NCI-H1092 treated with DMSO at 0.1 percent for 48 hours (cell line): ENCODE measurements around the gene PSMD3.
"Not testable (repeated sequence)": the region's sequence is repeated elsewhere in the genome, so short reads cannot be mapped to it uniquely, and the experiment has no call there.

Experiments used
- DNase-seq: peaks from one replicate; lab custom pipeline; 2025; lab: John Stamatoyannopoulos, UW

Gene PSMD3

DNA sequence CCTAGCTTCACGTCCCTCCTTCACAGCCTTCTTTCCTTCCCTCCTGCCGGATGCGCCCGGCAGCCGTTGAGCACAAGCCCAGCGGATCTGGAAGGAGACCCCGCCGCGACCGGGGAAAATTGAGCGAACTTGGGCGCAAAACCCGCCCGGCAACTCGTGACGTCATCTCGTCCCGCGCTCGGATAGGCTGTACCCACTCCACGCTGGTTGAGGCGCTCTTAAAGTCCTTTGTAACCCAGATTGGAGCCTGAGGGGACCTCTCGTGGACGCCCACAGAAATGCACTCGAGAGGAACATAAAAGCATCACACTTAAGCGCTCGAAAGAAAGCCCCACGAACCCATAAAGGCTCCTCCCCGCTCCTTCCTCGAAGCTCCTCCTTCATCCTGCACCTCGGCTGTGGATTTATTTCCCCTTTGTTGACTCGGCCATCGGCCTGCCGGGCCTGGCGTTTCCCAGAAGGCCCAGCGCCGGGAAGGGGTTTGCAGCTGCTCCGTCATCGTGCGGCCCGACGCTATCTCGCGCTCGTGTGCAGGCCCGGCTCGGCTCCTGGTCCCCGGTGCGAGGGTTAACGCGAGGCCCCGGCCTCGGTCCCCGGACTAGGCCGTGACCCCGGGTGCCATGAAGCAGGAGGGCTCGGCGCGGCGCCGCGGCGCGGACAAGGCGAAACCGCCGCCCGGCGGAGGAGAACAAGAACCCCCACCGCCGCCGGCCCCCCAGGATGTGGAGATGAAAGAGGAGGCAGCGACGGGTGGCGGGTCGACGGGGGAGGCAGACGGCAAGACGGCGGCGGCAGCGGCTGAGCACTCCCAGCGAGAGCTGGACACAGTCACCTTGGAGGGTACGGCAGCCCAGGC lies at the start of gene PSMD3:
Gene PSMD3, plus strand, starts transcription at position 457 of the 856 bp plus-strand sequence. Its CDS starts 164 bp downstream, at position 621.
- peak; percentile 99 for DNase-seq

DNA sequence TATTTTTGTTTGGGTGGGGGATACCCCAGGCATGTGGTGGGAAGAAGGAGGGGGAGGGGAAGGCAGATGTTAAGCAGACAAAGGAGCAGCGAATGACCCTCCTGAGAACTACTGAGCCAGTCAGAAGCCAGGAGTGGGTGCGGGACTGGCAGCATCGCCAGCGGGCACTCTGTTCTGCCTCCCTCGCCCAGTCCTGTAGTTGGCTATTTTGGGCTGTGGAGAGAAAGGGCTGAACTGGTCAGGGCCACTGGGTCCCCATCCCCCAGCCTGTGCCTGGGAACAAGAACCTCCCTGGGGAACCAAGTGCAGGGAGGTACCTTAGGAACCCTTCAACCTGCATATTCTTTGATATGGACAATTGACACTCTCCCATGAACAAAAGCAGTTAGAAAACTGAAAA lies 46.7 kb upstream of the PSMD3 start:
- no peak for DNase-seq

DNA sequence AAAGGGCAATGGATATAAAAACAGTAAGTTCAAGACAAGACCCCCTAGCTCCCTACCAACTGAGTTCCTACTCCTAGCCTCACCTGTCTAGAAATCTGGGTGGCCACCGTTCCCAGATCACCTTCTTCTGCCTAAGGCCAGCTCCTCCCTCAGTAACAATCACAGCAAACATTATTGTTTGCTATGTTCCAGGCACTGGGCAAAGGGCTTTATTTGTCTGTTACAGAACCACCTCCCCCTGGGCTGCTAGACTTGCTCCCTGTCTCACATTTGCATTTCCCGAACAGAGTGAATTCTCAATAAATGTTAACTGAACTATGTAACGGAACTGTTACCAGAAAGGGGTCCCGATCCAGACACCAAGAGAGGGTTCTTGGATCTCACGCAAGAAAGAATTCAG lies 46.3 kb upstream of the PSMD3 start:
- DNase-seq: no peak

DNA sequence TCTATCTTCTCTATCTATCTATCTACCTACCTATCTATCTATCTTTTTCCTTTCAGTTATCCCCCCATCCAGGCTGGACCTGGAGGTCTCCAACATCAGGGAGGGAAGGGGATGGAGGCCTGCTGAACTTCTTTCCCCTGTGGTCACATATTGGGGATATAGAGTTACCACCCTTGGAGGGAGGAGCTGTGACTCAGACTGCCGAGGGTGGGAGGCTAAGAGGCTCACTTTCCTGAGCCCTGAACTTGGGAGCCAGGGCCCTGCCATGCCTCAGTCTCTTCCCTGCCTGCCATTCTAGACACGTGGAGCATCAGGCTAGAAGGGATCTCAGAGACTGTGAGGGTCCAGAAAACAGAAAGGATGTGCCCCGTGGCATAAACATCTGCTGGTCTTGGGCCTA lies 44.7 kb upstream of the PSMD3 start:
- DNase-seq: no peak

DNA sequence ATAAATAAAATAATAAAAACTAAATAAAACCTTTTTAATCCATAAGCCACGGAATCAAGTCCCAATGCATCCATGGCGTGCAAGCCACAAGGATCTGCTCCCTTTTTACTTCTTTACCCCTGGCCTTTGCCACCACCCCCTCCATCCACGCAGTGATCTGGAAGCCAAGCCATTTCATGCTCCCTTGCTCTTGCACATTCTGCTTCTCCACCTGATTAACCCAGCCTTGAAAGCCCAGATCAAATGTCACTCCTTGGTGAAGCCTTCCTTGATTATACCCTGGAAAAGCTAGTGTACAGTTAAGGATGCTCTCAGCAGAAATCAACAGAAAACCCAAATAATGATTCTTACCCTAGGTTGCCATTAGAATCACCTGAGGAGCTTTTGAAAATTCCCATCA lies 43.2 kb upstream of the PSMD3 start:
- no peak for DNase-seq

DNA sequence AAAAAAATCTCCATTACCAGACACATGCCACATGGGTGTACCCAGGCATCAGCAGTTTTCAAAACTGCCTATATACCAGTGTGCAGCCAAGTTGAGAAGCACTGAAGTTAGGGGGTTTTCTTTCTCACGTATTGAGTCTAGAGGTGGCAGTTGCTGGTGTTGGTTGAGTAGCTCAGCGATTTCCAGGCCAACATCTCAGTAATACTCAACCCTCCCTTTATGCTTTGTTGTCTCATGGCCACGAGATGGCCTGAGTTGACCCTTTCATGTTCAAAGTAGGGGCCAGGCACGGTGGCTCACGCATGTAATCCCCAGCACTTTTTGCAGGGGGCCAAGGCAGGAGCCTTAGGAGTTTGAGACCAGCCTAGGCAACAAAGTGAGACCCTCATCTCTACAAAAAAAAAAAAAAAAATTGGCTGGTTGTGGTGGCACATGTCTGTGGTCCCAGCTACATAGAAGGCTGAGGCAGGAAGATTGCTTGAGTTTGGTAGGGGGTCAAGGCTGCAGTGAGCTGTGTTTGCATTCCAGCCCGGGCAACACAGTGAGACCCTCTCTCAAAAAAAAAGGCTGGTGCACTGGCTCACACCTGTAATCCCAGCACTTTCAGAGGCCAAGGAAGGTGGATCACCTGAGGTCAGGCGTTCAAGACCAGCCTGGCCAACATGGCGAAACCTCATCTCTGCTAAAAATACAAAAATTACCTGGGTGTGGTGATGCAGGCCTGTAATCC lies 42.3 kb upstream of the PSMD3 start:
- DNase-seq: no peak

DNA sequence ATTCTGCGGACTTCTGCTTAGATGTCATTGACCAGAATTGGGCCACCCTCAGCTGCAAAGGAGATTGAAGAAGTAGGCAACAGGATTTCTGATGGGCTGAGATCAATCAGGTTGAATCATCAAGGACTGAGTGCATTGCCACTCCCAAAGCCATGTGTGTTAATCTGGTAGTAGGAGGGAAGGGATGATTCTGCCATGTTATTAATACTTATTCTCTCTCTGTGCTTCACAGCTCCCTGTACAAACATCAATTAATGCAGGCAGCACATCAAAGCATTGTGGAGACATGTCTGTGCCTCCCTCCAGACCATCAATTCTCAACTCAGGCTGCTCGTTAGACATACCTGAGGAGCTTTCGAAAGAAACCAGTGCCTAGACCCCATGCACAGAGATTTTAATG lies 41.5 kb upstream of the PSMD3 start:
- no peak for DNase-seq

DNA sequence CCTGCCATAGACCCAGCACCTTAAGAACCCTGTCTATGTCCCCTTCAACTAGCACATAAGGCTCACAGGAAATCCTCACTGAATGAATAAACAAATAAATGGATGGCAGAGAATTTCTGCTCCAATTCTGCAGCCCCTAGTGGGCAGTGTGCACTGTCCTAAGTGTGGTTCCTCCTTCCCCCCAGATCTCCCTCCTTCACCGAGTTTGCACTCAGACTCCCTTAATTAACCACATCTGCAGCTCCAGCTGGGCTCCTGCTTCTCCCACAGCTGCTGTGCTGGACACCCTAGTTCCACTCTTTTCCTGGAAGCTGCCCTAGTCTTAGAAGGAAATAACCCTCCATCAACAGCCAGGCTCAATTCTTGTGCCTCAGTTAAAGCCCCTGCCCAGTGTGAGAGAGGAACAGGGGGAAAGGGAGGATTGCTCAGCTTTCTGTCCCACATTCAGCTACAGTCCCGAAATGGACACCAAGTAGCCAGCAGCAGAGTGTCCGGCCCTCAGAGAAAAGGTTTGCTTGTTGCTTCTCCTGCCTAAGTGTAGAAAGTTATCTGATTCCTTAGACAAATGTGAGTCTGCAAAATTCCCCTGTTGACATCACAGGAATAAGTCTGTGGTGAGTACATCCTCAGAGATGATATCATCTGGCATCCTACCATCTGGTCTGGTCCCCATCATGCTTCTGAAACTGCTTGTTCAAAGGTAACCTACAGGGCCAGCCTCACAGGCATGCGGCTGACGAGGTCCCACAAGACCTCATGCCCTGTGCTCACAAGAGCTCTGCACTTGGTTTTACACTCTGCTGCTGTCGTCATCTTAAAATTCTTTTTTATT lies 40.8 kb upstream of the PSMD3 start:
- DNase-seq: no peak

DNA sequence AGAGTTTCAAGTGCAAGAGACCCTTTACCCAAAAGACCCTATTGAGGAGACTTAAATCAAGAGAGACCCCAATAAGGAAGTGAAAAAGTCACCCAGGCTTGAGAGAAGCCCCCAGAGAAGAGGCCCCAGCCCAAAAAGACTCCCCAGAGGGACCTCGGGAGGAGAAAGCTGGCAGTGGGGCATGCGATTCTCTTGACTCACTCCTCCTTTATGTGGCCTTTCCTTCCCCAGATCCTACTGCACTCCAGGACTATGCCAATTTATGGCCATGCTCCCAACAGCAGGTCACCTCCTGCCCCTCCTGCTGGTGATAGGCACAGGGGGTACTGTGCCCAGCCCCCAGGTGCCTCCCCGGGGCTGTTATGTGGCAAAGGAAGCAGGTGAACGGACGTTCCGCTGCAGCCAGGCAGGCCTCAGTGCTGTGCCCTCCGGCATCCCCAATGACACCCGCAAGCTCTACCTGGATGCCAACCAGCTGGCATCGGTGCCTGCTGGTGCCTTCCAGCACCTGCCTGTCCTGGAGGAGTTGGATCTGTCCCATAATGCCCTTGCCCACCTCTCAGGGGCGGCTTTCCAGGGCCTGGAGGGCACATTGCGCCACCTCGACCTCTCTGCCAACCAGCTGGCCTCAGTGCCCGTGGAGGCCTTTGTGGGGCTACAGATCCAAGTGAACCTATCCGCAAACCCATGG lies 36.8 kb upstream of the PSMD3 start:
- DNase-seq: no peak

DNA sequence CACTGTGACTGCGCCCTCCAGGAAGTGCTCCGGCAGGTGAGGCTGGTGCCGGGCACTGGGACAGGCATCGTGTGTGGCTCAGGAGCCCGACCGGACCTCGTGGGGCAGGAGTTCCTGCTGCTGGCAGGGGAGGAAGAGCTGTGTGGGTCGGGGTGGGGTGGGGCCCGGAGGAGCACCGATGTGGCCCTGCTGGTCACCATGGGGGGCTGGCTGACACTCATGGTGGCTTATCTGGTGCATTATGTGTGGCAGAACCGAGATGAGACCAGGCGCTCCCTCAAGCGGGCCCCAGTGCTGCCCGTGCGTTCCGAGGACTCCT lies 36.3 kb upstream of the PSMD3 start:
- no peak for DNase-seq

DNA sequence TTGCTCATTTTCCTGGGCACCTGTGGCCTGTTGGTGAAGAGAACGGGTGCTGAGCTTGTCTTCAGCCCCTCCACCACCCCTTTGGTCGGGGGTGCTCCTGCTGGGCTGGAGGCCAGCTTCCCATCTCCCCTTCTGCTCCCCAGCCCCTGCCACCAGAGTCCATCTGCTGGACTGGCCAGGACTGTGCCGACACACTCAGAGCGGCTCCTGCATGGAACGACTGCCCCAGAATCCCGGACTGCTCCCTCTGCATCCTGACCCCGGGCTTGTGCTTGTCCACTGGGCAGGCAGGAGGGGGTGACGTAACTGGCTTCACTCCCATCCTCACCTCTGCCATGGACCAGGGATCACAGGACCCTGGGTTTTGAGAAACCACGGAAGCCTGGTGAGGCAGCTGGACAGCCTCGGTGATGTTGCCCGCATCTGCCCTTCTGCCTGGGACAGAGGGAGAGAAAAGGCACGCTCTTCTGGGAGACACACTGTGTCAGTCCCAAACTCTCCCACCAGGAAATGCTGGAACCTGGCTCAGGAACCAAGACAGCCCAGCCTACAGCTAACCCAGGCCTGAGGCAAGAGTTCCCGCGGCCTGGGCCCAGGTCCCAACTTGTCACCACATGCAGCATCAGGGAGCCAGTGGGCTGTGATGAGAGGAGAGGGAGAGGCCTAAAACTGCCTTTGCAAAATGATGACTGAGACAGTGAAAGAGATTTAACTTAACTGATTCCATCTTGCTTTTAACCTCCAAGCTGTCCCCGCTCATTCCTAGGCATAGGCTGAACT lies 33.9 kb upstream of the PSMD3 start:
- no peak for DNase-seq

DNA sequence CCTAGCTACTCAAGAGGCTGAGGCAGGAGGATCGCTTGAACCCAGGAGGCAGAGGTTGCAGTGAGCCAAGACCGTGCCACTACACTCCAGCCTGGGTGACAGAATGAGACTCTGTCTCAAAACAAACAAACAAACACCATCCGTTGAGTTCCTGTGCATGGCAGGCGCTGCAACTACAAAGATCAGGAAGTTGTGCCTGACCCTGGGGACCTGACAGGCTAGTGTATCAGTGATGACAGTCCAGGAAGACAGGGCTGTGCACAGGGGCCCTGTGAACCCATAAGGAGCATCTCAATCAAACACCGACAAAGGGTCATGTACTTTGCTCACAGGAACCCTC lies 32.1 kb upstream of the PSMD3 start:
- DNase-seq: not testable (repeated sequence)

DNA sequence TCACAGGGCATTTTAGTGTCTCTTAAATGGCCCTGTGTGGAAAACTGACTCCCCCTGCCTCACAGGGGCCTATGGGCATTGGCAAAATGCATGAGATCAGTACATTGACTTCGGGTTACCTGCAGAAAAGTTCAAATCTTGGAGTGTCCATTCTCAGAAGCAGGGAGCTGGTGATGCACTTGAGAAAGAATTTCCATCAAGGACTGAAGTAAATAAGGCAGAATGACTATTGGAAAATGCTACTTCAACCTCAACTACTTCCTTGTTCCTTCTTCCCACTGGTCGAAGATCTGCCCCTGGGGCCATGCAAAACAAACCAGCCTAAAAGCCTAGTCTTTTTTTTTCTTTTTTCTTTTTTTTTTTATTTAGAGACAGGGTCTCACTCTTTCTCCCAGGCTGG lies 31.6 kb upstream of the PSMD3 start:
- no peak for DNase-seq

DNA sequence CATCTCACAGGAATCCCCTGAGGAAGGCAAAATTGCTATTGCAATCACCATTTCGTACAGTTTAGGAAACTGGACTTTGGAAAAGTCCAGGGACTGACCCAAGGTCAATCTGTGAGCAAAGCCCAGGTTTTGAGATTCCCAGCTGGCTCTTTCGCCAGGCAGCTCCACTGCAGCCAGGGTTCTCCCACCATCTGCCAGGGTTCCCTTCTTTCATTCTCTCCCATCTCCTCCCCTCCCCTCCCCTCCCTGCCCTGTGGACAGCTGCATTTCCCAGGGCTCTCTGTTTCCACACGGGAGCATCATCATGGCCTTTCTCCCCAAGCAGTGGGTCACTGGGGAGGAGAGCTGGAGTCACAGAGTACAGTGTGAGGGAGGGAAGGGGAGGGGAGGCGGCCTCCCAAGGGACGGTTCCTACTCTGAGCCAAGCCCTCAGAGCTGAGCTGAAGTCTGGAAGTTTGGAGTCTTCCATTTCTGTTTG lies 29.7 kb upstream of the PSMD3 start:
- DNase-seq: no peak

DNA sequence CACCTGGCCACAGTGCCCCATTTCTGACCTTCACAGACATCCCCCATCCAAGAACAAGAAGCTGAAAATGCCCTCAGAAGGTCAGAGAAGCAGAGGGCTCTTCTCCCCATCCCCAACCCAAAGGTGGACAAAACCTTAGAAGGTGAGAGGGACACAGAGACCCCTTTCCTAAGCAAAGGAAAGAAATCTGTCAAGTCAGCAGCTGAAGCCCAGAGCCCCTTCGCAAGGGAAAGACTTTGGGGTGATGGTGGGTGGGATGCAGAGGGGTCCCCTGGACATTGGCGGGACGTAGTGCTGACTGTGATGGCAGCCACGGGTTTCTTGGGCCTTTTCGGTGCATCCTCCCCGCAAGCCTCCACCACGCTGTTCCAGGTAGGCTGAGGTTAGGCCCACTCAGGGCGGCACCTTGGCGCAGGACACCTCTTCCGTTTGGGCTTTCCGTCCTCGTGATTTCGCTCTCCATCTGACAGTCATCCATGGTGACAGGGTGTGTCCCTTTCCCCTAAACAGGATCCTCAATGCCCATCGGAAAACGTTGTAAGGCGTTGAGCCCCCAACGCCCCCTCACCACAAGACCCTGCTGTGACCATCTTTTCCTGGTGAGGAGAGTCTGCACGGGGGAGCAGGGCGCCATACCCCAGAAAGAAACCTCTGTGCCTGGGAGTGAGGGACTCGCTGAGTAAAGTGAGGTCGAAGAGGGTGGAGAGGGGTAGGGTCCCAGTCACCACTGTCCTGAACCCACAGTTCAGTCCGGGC lies 28.5 kb upstream of the PSMD3 start:
- DNase-seq: no peak

DNA sequence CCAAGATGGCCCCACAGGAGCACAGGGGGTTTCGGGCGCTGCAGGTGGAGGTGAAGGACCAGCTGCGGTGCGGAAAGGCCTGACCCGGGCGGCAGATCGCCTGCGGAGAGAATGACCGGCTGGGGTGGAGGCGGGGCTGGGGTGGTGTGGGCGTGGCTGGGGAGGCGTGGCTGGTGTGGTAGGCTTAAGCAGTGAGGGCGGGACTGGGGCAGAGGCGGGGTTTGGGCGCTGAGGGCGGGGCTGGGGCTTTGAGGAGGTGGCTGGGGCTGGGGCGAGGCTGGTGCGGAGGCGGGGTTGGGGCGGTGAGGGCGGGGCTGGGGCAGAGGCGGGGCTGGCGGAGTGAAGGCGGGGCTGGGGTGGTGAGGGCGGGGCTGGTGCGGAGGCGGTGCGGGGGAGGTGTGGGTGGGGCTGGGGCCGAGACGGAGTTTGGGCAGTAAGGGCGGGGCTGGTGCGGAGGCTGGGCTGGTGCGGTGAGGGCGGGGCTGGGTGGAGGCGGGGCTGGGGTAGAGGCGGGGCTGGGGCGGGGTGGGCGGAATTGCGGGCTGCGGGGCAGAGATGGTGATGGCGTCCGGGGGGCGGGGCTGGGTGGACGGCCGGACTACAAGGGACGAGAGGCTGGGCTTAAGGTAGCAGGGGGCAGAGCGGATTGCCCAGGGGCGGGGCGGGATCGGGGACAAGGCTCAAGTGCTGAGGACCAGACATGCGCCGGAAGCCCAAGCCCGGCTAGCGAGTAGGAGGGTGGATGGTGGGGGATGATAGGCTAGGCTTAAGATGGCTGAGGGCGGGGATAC lies 27.7 kb upstream of the PSMD3 start:
- peak; percentile 85 for DNase-seq

DNA sequence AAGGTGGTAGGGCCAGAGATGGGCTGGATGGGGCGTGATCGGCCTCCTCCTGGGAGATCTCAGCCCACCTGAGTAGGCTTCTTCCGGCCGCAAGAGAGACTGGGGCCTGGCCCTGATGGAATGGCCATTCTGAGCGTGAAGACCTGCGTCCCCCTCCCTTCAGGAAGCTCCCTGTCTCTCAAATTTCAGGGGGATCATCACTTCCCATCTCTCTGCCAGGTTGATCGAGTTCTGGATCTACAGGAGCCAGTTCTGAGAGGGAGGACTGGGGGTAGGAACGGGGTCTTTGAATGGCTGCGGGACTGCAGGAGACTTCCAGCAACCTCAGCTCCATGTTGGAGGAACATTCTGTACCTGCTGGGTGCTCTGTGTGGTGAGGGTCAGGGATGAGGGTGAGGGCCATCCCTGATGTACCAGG lies 27.1 kb upstream of the PSMD3 start:
- no peak for DNase-seq

DNA sequence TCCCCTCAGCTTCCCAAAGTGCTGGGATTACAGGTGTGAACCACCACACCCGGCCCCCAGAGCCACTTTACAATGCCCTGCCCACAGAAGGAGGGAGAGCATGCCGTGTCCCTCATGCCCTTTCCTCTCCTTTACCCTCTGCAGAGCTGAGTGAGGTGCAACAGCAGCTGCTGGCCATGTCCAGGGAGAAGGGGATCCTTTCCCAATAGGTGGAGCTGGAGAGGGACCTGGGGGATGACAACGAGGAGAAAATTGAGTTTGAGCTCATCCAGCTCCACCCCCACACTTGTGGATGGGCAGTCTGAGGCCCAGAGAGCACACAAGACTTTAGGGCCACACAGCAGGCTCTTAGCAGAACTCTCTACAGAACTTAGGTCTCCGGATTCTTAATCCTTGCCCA lies 25.7 kb upstream of the PSMD3 start:
- DNase-seq: no peak

DNA sequence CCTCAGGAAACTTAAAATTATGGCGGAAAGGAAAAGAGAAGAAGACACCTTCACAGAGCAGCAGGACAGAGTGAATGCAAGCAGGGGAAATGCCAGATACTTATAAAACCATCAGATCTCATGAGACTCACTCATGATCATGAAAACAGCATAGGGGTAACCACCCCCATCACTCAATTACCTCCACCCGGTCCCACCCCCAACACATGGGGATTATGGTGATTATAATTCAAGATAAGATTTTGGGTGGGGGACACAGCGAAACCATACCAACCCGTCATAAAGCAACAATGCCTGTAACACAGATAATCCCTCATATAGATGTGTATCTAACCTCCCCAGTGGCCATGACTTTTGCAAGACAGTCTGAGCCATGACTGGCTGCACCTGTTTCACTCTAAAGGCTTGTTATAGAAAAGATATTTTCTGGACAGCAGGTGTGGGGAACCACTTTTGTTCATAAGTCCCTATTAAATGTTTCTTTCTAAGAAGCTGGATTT lies 24.8 kb upstream of the PSMD3 start:
- DNase-seq: no peak
